SU-DHL-6 (cell line): ENCODE data around the gene PYHIN1.

Experiments used
- CTCF ChIP-seq: fragments of 200-600 bp; sonication (generic); IDR thresholded peaks from one replicate; pipeline ENCODE4 v1.5.1; 2017; ENCODE audit warnings: antibody characterized with exemption, mild to moderate bottlenecking, low read length, moderate library complexity; ENCODE audit not compliant: insufficient read depth, poor library complexity, severe bottlenecking
- EZH2phosphoT487 ChIP-seq: fragments of 200-600 bp; sonication (generic), shearing (Covaris generic); conservative IDR thresholded peaks from 2 replicates; pipeline ENCODE4 v1.6.1; 2018; ENCODE audit warnings: mild to moderate bottlenecking, antibody characterized with exemption, low read length, moderate library complexity, mixed read lengths

DNA sequence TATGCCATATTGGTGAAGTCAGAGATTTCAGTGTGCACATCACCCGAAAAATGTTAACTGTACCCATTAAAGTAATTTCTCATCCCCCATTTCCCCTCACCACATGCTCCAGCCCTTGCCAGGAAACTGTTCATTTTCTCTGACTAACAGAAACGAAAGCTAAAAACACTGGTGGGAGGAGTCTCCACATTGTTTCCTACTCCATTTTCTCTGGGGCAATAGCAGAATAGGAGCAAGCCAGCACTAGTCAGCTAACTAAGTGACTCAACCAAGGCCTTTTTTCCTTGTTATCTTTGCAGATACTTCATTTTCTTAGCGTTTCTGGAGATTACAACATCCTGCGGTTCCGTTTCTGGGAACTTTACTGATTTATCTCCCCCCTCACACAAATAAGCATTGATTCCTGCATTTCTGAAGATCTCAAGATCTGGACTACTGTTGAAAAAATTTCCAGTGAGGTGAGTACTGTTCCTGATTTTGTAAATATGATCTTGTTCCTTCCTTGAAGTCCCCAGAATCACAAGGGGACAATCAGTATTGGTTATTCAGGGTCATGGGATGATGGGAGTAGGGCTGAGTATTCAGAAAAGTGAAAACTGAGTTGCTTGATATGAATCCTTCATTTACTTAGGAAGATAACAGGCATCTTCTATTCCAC is 78.5 kb downstream of the PYHIN1 start, which contains the start of gene IFI16:
- no peak for TF ChIP-seq CTCF
- no peak for TF ChIP-seq EZH2phosphoT487
